GM21367 (cell line): Measurements from ENCODE around the gene COMT.
"Not testable (repeated sequence)": the region's sequence is repeated elsewhere in the genome, so short reads cannot be mapped to it uniquely, and the experiment has no call there.

Experiments used
- ATAC-seq: cut with Tn5 transposase; IDR thresholded peaks from one replicate; pipeline ENCODE4 v1.9.1; 2021; ENCODE audit not compliant: unreplicated experiment

The COMT gene

DNA sequence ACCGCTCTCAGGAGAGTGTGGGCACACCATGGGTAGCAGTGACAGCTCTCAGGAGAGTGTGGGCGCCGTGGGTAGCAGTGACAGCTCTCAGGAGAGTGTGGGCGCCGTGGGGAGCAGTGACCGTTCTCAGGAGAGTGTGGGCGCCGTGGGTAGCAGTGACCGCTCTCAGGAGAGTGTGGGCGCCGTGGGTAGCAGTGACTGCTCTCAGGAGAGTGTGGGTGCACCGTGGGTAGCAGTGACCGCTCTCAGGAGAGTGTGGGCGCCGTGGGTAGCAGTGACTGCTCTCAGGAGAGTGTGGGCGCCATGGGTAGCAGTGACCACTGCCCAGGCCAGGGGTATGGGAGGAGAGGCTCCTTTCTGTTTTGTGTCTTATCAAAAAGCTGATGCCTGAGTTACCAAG lies 33.7 kb upstream of the COMT start:
- not testable (repeated sequence) for ATAC-seq

DNA sequence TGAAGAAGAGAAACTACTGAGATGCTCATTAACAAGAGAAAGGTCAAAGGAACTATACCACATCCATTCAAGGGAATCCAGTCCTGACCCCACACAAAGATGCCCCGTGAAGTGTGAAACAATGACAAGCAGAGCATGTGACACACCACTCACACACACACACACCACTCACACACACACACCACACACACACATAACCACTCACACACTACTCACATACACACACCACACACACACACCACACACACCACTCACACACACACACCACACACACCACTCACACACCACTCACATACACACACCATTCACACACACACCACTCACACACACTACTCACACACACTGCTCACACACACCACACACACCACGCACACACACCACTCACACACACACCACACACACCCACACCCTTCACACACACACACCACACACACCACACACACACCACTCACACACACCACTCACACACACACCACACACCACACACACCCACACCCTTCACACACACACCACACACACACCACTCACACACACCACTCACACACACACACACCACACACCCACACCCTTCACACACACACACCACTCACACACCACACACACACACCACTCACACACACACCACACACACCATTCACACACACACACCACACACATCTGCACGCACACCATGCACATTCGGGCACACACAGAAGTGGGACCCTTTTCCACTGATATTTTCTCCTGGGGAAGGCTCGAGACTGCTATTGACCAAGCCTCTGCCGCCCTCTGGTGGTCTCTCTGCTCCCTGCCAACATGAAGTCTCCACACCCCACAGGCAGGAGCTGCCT lies 32.0 kb upstream of the COMT start:
- no peak for ATAC-seq

DNA sequence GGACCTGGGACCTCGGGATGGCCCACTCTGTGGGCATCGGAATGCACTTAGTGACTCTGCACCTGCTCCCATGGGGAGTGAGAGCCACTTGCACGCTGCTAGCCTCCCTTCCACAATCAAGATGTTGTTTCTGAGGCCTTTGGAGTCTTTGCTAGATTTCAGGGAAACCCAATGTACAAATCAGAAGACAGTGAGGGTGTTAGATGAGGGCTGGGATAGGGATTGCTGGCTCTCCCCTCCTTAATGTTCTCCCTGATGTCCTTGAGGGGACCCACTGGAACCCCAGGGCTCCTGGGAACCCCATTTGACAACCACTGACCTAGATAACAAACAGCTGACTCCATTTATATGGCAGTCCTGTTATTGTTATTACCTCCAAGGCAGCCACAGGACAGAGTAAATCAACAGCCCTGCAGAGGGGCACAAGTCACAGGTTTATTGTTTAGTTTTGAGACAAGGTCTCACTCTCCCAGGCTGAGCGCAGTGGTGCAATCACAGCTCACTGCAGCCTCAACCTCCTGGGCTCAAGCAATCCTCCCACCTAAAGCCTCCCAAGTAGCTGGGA lies 31.3 kb upstream of the COMT start:
- no peak for ATAC-seq

DNA sequence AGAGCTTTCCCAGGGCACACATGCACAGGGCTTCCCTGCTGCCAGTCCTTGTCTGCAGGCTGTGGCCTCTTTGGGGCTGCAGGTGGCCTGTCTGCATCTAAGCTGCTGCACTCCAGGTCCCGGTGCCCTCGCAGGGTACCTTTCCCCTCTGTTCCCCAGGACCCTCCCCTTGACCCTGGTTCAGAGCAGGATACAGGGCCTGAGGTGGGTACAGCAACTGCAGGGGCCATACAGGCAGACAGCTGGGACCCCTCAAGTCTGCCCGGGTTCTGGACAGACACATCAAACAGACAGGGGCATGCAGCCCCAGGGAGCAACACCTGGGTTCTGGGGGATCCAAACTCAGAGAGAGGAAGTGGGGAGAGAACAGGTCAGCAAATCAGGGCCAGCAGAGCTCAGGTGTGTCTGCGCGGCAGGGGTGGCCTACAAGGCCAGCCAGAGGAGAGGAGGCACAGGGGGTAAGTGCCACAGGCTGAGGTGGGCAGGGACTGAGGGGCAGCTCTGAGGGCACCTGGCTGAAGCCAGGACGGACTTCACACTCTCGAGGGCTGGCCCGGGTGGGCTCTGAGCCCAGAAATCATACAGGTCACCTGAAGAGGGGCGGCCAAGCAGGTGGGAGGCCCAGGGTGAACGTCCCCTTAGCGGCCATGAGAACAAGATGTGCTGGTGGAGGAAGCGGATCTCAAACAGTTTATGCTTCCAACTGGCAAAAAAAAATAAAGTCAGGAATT lies 29.9 kb upstream of the COMT start:
- ATAC-seq = no peak

DNA sequence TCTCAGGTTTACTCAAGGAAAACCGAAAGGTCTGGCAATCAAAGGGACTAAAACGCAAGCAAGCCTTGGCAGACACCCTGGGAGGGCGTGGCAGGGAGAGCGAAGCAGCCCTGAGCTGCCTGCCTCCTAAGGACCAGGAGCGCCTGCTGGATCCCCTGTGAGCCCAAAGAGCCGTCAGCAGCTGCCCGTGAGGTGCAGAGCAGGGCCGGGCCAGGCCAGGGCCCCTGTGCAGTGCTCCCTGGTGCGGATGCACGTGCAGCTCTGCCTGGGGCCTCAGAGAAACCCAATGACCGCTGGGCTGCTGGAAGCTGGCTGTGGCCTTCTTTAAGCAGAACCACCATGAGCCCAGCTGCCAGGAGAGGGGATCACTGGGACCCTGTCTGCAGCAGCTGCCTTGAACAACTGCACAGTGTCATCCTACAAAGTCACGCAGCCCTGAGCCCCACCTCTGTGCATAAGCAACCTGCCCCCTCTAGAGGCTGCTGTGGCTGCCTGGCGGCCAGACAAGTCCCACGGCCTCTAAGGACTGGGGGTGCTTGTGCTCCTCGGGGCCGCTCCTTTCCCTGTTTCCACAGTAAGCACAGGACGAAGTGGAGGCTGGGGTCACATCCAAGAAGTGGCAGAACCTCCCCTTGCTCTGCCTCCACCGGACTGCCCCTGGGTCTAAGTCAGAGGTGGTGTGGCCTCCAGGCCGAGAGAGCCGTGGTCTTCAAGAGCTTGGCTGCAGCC lies 29.1 kb upstream of the COMT start:
- no peak for ATAC-seq

DNA sequence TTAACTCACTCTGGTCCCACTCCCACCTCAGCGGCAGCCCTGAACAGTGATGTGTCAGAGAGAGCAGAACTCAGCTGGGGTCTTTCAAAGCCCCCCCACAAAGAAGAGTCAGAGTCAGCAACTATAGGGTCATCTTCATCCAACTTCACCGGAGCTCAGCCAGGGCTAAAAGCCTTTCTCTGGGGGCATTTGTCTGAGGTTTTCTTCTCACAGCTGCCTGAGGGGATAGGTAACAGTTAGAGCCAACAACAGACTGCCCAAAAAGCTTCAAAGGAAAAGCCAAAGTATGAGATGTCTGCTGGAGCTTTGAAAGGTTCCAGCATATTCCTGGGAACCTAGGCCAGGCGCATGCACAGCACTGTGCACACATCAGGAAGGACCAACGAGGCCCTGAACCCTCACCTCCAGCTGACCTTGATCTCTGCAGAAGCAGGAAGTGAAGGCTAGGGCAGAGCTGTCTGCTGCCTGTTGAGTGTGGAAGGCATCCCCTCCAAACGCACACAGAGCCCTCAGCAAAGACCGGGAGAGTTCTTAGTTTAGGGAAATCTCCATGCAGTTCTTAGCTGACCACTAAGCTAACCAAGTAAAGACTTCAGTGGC lies 28.1 kb upstream of the COMT start:
- ATAC-seq = no peak

DNA sequence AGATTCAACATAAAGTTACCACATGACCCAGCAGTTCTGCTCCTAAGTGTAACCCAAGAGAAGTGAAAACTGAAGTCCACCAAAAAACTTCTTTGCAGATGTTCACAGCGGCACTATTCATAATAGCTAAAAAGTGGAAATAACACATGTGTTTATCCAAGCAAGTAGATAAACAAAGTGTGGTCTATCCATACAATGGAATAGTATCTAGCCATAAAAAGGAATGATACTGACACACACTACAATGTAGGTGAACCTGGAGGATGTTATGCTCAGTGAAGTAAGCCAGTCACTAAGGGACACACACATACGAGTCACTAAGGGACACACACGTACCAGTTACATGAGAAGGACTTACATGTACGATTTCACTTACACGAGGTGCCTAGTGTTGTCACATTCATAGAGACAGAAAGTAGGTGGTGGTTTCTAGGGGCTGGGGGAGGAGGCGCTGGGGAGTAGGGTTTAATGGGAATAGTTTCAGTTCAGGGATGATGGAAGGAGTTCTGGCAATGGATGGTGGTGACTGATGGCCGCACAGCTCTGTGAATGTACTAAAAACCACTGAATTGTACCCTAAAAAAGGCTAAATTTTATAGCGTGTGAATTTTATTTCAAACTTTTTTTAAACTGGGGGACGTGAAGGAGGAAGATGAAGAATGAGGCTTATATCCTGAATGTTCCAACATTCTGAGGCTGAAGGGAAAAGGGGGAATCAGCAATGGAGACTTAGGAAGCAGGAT lies 27.2 kb upstream of the COMT start:
- ATAC-seq = no peak

DNA sequence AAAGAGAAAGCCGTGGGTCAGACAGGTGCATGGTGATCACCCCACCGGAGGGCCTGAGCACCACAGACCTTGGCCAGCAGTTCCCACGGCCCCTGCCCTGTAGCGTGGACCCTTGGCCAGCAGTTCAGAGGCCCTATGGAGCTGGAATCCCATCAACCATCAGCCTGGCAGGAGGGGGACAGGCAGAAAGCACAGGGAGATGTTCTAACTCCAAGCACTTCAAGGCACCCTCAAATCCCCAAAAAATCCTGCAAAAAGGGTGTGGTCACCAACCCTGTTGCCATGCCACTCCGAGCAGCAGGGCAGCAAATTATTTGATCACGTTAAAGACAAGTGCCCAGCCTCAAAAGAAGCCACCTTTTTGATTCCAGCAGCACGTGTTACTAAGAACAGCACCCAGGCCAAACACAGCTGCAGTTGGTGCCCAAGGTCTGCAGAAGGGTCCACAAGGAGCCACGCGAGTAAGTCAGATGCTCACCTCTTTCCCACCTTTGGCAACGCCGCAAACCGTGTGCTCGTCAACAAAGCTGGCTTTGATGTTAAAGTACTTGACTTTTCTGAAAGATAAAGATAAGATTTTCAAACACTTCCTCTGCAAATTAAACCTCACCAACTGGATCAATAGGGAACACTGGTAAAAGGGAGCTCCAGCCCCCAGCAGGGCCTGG lies 26.2 kb upstream of the COMT start:
- no peak for ATAC-seq

DNA sequence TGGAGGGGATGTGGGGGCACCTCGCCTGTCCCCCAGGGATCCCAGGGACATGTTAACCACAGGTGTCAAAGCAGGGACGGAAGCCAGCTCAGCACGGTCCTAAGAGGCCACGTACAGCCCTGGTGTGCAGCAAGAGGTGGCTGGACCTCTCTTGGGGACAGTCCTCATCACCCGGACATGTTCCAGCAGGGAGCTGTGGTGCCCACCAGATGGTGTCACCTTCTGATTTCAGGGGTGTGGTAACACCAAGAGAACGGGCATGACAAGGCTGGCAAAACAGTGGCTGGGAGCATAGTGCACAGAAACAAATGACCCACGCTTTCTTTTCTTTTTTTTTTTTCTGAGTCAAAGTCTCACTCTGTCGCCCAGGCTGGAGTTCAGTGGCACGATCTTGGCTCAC lies 25.6 kb upstream of the COMT start:
- no peak for ATAC-seq

DNA sequence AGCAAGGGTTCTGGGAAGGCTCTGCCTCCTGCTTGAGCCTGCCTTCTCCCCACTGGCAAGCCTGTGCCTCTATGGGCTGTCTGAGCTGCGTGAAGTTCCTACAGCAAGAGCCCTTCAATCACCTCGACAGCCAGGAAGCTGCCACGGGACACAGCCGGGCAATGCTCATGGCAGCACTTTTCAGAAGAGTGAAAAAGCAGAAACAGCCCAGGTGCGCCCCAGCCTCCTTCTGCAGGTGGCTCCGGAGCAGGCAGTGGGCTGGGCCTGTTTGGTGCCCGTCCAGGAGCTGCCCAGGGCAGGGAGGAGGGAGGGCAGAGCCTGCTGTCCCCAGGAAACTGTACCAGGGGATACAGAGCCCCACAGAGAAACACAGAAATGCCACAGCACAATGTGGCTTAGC lies 24.6 kb upstream of the COMT start:
- no peak for ATAC-seq

DNA sequence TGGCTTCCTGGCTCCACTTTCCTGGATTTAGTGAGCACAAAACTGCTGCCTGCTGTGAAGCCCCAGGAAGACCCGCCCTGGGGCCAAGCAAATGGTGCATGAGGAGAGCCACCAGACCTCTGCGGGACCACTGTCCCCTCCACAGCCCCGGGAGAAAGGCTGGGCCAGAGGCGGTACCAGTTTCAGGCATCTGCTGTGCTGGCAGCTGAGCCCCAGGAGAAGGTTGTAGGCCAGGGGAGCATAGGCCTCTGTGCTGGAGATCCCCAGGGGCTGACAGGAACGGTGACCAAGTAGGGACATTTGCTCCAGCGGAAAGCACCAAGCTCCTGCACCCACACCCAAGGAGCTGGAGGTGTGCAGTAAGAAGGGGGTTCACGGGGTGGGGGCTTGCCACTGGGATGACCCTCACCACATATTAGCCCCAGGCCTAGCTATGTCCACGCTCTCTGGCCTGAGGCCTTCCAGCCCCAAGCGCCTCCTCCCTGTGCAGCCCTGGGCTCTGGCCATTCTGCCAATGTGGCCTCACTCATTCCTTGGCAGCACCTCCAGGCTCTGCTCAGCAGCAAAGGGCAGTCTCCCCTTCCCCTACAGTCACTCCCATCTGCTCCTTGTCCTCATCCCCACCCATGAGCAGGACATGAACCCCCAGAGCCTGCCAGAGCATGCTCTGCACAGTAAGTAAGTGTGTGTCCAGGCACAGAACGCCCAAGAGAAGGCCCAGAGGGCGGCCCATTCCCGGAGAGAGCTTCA lies 24.0 kb upstream of the COMT start:
- ATAC-seq = no peak

DNA sequence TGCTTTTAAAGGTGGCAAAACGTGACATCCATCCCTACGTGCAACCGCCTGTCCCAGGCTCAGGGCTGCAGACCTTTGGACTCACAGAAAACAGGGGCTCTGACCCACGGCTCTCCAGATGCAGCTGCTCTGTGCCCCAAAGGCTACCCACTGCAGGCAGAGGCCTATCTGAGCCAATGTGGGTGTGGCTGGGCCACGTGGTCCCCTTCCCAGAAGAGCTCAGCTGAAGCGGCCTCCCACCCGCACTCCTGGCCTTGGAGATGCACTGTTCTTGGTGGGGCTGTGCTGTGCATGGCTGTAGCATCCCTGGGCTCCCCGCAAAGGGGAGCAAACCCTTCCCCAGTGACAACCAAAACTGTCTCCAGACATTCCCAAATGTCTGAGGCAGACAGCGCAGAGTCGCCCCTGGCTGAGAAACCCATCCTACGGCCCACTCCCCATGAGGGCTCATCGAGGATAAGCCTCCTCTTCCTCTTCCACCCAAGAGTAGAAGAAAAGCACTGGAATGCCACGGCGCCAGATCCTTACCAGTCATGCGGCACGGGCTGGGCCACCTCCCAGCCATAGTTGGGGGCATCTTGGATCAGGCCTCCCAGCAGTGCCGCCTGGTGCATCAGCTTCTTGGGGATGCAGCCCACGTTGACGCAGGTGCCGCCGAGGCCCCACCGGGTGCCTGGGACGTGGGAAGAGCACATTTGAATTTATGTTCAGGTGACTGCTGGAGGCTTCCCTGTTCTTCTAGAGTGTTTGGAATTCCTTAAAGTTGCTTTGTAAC lies 23.1 kb upstream of the COMT start:
- no peak for ATAC-seq

DNA sequence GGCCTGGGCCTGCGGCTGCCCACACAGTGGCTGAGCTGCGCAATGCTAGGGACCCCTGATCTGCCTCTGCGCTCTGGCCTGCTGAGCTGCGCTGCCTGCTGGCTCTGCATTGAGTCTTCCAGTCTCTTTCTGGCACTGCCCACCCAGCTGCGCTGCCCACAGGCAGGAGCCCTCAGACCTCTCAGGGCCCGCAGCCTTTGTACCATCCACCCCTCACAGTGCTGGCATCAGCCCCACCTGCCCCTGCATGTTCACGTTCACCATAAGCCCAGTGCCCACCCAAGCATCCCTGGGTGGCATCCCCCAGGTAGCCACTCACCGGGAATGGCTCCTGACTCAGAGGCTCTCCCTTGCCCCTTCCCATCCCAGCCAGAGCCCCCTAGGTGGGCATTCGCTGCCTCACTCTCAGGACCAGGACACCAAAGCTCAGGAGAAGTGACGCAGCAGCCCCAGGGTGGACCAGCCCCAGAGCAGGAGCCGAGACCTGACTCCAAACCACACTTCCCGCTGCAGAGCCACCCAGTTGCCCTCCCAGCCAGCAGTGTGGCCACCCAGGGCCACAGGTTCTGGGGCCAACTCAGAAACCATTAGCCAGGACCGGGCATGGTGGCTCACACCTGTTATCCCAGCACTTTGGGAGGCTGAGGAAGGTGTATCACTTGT lies 21.7 kb upstream of the COMT start:
- ATAC-seq = no peak

DNA sequence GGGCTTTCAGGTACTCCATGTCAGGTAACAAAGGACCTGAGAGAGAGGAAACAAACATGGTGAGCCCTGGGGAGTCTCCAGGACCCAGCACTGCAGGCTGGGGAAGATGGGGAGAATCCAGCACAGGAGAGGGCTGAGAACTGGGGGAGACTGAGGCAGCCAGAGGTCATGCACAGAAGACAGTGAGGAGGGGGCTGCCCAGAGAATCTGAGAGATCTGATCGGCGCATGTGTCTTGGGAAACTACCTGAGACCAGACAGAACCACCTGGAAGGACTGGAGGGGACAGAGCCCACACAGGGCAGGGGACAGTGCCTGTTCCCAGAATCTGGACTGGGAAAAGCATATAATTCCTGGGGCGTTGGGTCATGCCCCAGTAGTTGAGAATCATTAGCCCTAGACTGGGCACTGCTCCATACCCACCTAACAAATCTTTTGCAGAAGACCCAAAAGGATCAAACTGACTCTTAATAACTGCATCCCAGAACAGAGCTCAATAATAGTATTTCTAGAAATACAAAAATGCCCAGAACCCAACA lies 20.0 kb upstream of the COMT start:
- no peak for ATAC-seq

DNA sequence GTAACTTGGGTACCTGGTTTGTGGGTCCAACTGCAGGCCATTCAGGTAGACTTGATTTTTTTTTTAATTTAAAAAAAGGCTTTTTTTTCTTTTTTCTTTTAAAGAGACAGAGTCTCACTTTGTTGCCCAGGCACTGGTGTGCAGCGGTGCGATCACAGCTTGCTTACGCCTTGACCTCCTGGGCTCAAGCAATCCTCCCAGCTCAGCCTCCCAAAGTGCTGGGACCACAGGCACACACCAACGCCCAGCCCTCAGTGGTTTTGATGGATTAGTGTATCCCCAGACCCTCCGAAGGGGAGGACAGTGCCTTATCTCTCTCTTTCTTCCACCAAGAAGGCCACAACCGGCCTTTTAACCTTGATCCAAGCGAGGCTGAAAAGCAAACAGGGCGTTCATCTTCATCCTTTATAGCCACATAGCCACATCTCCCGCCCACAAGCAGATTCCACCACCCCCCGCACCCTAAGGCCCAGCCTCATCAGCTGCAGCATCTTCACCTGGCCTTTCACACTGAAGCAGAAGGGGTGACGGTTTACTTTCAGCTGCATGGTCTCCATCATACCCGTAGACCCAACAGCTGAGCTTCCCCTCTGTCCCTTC lies 17.6 kb upstream of the COMT start:
- no peak for ATAC-seq

DNA sequence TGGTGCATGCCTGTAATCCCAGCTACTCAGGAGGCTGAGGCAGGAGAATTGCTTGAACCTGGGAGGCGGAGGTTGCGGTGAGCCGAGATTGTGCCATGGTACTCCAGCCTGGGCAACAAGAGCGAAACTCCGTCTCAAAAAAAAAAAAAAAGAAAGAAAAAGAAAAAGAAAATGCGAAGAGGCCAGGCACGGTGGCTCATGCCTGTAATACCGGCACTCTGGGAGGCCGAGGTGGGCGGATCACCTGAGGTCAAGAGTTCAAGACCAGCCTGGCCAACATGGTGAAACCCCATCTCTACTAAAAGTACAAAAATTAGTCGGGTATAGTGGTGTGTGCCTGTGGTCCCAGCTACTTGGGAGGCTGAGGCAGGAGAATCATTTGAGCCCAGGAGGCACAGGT lies 15.5 kb upstream of the COMT start:
- not testable (repeated sequence) for ATAC-seq

DNA sequence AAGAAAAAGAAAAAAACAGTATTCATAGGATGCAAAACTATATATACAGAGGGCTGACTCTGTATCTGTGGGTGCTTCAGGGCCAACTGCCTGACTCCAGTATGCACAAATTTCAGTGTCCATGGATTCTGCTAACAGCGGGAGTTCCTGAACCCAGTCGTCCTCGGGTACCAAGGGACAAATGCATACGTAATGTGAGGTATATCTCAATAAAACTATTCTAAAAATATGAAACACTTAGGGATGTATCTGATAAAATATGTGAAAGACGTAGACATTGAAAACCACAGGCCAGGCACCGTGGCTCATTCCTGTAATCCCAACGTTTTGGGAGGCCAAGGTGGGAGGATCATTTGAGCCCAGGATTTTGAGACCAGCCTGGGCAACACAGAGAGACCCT lies 13.9 kb upstream of the COMT start:
- no peak for ATAC-seq
